Endothelial cell of umbilical vein (primary cell): Measurements from ENCODE around the gene SECTM1.

ENCODE experiments used
- CTCF ChIP-seq, 2 donors: IDR thresholded peaks; 1 replicate in 1 of 2; 2 replicates in 1 of 2; pipeline ENCODE4 v1.5.1; 2011; ENCODE audit warnings: low read length in 2 of 2, mild to moderate bottlenecking in 2 of 2, moderate library complexity in 2 of 2, control low read depth in 1 of 2, inconsistent platforms in 1 of 2, low read depth in 1 of 2; ENCODE audit not compliant: insufficient read depth in 1 of 2; ENCODE audit errors: extremely low read depth in 1 of 2
- EZH2 ChIP-seq: IDR thresholded peaks from 2 replicates; pipeline ENCODE4 v1.6.1; 2012; ENCODE audit warnings: borderline replicate concordance, low read depth, mild to moderate bottlenecking, moderate library complexity, low read length, inconsistent platforms; ENCODE audit not compliant: severe bottlenecking
- FOS ChIP-seq: IDR thresholded peaks from 2 replicates; pipeline ENCODE4 v1.6.1; 2011; ENCODE audit warnings: mild to moderate bottlenecking, low read length, moderate library complexity, borderline replicate concordance; ENCODE audit not compliant: insufficient read depth
- GATA2 ChIP-seq: IDR thresholded peaks from 2 replicates; pipeline ENCODE4 v1.7.0; 2011; ENCODE audit warnings: low read depth, mild to moderate bottlenecking, moderate library complexity, mixed read lengths, low read length; ENCODE audit not compliant: insufficient read length, insufficient read depth
- MAX ChIP-seq: IDR thresholded peaks from 2 replicates; pipeline ENCODE4 v1.6.1; 2011; ENCODE audit not compliant: insufficient read depth, insufficient read length
- MYC ChIP-seq: IDR thresholded peaks from one replicate; pipeline ENCODE4 v1.6.1; 2011; ENCODE audit warnings: mild to moderate bottlenecking, low read depth, low read length
- POLR2A ChIP-seq: IDR thresholded peaks from 2 replicates; pipeline ENCODE4 v1.6.1; 2012; ENCODE audit warnings: low read depth, mild to moderate bottlenecking, control low read depth, low read length
- POLR2AphosphoS5 ChIP-seq: IDR thresholded peaks from 2 replicates; pipeline ENCODE4 v1.6.1; 2012; ENCODE audit warnings: low read depth, mild to moderate bottlenecking, control low read depth, low read length, moderate library complexity; ENCODE audit not compliant: insufficient read depth

- TF ChIP-seq POLR2A: no peak
- no peak for TF ChIP-seq CTCF (IDR thresholded peaks at IDR 0.05; ENCODE audit: extremely low read depth in 1 of 2, insufficient read depth in 1 of 2, low read depth in 1 of 2, low read length in 2 of 2)
- no peak for TF ChIP-seq EZH2
- TF ChIP-seq POLR2AphosphoS5: no peak
- no peak for TF ChIP-seq MYC
- TF ChIP-seq GATA2: no peak
- TF ChIP-seq MAX: no peak
- TF ChIP-seq FOS: no peak
Measured at GRCh38 chr17:82346342-82347300, 13.1 kb upstream of the SECTM1 start.
